GM21528 (cell line): Measurements from ENCODE around the gene CRTC3.
"Not testable (repeated sequence)": the region's sequence is repeated elsewhere in the genome, so short reads cannot be mapped to it uniquely, and the experiment has no call there.

Source experiments
- ATAC-seq: cut with Tn5 transposase; IDR thresholded peaks from one replicate; pipeline ENCODE4 v1.9.1; 2021; ENCODE audit warnings: mild to moderate bottlenecking, moderate library complexity; ENCODE audit not compliant: unreplicated experiment, low FRiP score

The CRTC3 gene

DNA sequence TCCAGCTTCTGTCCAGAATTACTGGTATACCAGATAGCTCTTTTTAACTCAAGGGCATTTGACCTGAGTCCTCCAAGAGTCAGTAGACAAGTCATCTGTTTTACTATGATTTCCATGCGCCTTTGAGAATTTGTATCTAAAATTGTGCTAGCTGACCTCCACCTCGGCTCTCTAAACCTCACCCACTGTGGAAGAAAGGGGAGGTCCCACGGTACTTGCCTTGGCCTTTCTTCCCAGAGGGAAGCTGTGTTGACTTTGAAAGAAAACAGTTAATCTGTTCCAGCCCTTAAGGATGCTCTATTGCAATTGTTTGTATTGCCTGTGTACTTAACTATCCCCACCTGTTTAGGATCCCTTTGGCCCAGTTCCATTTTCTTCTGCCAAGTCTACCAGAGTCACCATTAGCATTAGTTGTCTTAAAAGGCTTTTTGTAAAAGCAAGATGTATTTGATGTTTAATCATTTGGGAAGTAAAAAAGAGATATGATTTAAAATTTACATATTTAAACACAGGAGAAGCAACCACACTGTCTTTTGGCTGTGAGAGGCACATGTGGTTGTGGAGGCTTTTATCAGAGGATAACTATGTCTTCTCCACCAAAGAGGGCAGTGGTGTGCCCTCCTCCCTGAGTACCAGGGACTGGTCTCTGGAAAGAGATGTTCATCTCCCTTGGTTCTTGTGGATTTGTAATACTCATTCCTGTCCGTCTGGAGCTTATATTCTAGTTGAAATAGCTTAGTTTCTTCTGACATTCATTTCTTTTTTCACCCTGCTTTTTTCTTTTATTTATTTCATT is 88.8 kb downstream of the CRTC3 start:
- no peak for ATAC-seq

DNA sequence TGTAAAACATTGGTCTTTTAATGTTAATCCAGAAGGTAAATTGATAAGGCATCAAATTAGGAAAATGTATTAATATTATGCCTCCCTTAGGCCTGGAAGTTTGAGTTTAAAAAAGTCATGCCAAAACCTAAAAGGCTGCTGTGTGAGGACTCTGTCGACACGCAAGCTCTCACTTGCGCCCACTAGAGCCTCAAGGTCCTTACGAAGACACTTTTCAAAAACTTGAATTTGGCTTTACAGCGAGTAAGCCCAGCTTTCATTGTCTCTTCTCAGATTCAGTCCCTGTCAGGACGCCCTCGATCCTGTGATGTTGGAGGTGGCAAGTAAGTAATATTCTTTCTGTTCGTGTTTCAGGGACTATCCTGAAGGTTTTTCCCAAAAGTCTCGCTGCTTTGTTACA is 89.7 kb downstream of the CRTC3 start:
- ATAC-seq: no peak

DNA sequence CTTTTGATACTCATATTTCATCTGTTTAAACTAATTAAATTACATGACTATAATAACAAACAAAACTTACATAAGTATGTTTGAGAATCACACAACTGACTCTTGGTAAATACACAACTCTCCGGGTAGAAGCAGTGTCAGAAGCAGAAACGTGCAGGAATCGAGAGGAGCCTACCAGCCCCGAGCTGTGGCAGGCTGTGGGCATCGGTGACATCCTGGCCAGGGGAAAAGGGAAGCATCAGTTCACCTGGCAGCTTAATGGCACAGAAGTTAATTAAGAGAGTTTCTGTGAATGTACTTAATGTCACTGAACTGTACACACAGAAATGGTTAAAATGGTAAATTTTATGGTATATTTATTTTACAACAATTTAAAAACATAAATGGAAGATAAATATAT is 90.2 kb downstream of the CRTC3 start:
- ATAC-seq: no peak

DNA sequence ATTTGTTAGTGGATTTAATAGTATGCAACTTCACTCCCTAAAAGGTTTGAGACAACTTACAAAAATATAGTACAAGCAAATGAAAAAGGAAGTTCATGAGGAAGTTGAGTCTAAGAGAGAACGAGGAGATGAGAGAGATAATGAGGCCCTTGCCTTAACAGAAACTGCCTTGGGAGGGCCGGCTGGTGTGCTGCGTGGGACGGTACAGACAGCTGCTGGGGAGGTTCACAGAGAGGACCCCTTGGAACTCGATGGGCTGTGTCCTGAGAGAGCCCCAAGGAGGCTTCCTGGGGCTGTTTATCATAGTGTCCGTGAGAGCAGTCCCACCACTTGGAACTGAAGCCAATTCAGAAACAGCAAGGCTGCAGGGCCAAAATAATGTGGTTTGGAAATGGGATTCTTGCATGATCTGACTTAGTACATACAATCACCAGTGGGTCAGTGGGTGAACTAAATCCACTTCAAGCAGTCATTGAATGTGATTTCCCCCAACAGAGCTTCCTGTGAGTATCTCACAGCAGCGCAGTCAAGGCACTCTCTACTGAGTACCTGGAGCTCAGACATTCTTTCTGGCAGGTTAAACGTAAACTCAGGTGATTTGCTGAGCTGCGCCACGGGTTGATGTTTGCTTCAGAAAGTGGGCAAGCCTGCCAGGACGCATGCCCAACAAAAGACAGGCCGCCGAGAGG is 90.8 kb downstream of the CRTC3 start:
- ATAC-seq: peak; percentile 84

DNA sequence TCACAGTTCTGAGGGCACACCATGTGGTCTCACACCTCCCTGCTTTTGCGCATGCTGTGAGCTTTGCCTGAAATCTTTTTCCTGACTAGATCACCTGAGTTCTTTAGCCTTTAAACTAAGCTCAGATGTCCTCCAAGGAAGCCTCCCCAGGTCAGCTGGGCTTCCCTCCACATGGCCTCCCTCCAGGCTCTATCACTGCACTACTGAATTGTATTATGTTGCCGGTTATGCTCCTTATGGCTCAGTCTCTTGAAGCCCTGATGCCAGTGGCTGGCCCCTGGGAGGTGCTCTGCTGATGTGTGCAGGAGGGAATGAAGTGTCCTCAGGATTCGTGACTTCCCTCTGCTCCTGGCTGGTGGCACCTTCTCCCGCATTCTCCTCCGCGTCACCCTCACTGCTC is 94.1 kb downstream of the CRTC3 start:
- no peak for ATAC-seq

- no peak for ATAC-seq
Observed at GRCh38 chr15:90624278-90624981, 94.7 kb downstream of the CRTC3 start.

DNA sequence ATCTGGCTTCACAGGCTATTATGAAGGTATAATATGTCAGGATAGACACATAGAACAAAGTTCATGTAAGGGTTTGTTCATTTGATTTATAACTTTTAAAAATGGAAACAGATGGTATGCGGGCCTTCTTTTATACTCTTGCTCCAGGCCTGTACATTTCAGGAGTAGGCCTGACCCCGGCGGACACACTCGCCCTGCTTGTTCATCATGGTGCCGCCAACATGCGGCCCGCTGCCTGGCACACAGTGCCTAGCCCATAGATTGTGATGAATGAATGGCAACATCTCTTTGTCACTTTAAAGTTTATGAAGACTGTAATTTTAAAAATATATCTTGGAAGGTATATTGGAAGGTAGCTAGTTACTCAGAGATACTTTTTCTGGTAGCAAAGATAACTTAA is 95.3 kb downstream of the CRTC3 start:
- ATAC-seq: no peak

DNA sequence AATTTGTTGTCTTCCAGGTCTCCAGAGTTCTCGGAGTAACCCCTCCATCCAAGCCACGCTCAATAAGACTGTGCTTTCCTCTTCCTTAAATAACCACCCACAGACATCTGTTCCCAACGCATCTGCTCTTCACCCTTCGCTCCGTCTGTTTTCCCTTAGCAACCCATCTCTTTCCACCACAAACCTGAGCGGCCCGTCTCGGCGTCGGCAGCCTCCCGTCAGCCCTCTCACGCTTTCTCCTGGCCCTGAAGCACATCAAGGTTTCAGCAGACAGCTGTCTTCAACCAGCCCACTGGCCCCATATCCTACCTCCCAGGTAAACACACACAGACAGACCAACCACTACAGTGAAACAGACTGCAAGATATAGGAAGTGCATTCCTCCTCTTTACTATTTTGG is 99.5 kb downstream of the CRTC3 start:
- ATAC-seq: no peak

DNA sequence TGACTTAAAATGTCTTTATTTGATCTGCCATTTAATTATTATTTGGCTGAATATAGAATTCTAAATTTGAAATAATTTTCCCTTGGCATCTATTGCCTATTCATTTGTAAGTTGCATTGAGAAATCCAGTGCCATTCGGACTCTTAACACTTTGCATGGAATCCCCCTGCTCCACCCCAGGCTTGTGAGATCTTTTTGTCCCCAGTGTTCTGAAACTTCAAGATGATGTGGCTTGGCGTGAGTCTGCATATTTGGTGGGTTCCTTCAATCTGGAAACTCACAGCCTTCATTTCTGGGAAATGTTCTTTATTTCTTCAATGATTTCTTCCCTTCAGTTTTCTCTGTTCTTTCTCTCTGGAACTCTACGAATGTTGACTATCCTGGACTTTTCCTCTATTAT is 103.6 kb downstream of the CRTC3 start:
- no peak for ATAC-seq

DNA sequence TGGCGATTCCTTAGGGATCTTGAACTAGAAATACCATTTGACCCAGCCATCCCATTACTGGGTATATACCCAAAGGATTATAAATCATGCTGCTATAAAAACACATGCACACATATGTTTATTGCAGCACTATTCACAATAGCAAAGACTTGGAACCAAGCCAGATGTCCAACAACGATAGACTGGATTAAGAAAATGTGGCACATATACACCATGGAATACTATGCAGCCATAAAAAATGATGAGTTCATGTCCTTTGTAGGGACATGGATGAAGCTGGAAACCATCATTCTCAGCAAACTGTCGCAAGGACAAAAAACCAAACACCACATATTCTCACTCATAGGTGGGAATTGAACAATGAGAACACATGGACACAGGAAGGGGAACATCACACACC is 107.3 kb downstream of the CRTC3 start:
- ATAC-seq: not testable (repeated sequence)

DNA sequence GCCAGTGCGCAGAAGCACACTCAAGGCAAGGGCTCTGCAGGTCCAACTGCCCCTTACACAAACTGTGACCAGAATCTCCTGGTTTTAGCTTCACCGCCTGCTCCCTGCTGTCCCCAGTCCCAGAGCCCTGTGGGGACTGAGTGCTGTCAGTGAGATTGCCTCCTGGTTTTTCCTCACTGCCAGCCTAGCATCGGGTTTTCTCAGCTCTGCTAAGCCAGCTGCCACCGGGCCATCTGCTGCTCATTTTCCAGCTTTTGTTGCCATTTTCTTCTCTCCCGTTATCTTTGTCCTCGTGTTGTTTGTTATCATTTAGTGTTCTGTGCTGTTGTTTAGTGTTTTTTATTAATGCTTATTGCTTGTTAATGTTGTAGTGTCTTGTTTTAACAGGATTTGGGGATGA is 108.0 kb downstream of the CRTC3 start:
- no peak for ATAC-seq

DNA sequence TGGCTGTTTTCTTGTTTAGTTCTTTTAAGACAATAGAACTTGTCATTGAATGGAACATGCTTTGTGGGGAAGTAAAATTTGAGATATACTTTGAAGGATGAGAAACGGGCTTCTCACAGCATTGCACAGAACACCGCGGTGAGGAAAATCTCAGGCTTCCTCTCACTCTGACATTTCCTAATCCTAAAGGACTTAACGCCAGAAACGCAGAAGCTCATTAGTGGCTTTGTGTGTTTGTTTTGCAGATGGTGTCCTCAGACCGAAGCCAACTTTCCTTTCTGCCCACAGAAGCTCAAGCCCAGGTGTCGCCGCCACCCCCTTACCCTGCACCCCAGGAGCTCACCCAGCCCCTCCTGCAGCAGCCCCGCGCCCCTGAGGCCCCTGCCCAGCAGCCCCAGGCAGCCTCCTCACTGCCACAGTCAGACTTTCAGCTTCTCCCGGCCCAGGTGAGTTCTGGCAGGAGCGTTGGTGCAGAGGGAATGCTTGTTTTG is 108.5 kb downstream of the CRTC3 start:
- ATAC-seq: no peak

GRCh38 chr15:90638963-90639362 is 109.2 kb downstream of the CRTC3 start:
- no peak for ATAC-seq

DNA sequence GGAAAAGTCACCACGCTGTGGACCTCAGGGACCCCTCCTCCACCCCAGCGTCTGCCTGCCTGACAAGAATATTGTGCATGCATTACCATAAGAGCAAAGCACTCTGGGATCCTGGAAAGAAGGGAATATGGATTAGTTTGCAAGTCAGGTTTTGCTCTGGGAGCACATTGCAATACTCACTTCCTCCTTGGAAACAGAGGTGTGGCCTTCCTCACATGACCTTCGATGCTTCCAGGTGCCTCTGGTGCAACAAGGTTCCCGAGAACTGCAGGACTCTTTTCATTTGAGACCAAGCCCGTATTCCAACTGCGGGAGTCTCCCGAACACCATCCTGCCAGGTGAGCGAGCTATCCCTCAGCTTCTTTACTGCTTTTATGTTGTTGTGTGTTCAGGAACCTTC is 111.1 kb downstream of the CRTC3 start:
- ATAC-seq: no peak

DNA sequence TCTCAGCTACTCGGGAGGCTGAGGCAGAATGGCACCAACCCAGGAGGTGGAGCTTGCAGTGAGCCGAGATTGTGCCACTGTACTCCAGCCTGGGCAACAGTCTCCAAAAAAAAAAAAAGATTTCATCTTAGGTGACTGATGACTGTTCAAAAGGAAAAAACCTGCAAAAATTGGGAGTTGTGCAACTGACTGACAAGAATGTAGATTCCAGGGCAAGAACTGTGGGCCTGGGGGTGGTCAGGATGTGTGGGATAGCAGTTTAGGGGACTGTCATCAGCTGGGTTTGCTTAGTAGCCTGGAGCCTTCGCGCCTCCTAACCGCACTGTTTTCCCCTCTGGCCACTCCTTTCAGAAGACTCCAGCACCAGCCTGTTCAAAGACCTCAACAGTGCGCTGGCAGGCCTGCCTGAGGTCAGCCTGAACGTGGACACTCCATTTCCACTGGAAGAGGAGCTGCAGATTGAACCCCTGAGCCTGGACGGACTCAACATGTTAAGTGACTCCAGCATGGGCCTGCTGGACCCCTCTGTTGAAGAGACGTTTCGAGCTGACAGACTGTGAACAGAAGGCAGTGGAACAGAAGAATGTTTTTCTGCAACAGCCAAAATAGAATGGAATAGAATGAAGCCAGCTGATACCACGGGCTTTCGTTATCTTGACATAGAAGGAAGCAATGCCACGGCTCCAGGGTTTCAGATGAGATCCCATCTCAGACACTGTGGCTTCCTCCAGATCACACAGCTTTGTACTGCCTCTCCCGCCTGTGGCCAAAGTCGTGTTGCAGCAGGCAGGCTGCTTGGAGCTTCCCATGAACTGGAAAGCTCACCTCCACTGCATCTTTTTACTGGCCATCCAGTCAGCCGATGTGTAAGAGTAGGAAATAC is 112.1 kb downstream of the CRTC3 start:
- no peak for ATAC-seq

DNA sequence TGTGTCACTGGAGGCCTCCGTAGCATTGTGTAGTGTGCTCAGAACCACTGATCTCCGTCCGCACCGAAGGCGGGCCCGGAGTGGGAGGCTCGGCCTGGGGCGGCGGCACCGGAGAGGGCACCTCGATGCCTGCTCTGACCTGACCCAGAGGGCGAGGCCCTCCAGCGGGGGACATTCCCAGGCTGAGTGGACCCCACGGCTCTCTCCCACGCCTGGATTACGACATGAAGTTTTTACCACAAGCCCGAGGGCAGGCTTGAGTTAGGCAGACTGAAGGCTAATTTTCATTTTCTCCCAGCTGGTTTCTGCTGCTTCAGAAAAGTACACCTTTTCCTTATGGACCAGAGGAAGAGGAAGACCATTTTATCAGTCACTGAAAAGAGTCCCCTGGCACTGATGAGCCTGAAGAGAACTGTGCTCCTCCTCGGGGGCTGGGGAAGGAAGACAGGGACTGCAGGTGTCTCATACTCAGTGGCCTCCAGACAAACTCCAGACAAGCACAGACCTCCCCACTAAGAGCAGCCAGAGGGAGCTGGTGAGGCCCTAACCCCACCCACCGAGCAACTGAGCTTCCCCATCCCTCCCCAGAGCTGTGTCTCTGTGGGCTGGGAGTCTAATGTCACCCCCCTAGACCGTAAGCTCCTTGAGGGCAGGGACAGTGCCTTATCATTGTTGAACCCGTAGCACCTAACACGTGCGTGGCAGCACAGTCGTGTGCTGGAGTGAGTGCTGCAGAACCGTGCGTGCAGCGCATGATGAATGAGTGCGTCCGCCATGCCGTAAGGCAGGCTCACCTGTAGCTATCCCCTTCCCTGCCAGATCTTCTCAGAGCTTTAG is 113.0 kb downstream of the CRTC3 start:
- ATAC-seq: no peak

DNA sequence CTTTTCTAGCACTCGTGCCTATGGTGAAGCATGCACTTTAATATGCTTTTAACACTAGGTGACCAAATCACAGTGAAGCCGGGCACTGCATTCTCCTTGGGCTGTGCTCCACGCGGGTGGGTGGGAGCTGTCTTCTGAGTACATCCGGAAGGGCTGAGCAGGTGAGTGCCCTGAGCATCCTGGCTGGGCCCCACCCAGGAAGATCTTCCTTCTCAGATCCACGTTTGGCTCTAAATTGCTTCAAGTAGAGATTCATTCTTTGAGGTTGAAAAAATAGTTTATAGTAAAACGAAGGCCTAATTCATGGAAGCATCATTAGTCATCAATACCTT is 113.5 kb downstream of the CRTC3 start:
- ATAC-seq: no peak

- no peak for ATAC-seq
Observed at GRCh38 chr15:90644526-90644925, 114.8 kb downstream of the CRTC3 start.

DNA sequence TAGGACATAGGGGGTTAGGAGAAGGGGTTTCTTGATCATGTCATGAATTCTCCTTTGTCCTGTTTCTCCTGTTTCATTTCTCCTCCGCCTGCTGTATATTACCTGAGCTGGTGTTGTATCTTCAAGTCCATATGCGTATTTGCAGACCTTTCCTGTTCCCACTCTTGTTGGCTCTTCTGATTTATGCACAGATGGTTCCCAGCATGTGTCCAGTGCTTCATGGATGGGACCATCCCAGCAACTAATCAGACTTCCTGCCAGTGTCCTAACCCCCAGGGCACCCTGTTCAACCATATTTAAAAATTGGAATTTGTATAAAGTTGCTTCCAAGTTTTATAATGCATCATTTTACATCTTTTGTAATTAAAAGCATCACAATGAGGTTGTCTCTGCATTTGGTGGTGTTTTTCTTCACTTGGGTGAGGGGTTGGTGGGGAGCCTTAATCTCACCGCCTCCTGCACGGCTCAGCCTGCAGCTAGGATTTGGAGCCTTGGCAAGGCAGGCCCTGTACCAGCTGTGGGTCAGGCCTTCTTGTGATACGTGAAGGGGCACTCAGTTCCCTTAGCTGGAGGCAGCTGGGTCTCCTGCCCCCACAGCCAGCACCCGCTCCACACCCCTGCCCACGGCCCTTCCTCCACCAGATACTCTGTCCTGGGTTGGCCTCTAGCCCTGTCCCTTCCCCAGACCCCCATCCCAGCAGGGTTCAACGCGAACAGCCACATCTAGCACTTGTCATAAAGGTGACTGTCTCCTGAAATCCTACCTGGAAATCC is 115.4 kb downstream of the CRTC3 start:
- no peak for ATAC-seq
